ENCODE measurements around the gene CRADD. TPM values are rescaled to one million over a fixed set of nuclear protein-coding genes. Genes with fewer than 3 reads are reported as not detected.

CRADD gene
- total RNA-seq, 1 donor from 2014 or later = 10.3 TPM

- no peak overlapping the region for H3K4me3 ChIP-seq (ENCODE audit: low read depth, low read length)
- no peak for DNase-seq (ENCODE audit: low read depth)
- TF ChIP-seq CTCF (conservative IDR thresholded peaks at IDR 0.05; ENCODE audit: low read depth, low read length) = no peak
Measured at GRCh38 chr12:93746572-93747168, 69.5 kb downstream of the CRADD start.

DNA sequence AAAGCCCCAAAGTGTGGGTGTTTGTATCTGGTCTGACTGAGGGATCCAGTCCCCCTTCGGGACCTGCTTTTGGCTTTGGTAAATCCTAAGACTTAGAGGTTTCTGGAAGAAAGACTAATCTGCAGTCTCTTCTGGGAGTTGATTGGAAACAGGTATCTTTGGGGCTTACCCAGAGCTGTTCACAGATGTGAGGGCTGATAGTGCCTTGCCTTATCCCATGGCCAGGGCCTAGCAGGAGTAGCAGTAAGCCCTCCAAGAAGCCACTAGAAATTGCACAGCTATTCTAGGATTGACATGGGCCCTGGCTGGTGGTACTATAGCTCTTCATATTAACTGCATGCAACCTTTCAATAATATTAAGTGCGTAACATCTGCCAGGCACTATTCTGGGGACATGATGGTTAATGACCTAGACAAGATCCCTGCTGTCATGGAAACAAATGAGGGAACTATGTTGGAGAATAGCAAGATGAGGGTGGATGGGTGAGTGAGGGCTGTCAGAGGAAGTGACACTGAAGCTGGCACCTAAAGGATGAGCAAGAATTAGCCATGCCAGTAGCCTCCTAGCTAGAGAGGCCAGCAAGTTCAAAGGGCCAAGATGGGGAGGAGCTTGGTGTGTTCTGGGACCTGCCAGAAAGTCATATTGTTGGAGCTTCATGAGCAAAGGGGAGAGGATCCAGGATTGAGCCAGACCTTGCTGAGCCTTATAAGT, 71.7 kb downstream of the CRADD start:
- H3K4me3 ChIP-seq (ENCODE audit: low read depth, low read length) = no peak overlapping the region
- no peak for TF ChIP-seq CTCF (conservative IDR thresholded peaks at IDR 0.05; ENCODE audit: low read depth, low read length)
- DNase-seq (ENCODE audit: low read depth) = no peak

- DNase-seq (ENCODE audit: low read depth) = no peak
- H3K4me3 ChIP-seq (ENCODE audit: low read depth, low read length) = no peak overlapping the region
- TF ChIP-seq CTCF (conservative IDR thresholded peaks at IDR 0.05; ENCODE audit: low read depth, low read length) = no peak
Measured at GRCh38 chr12:93749515-93749914, 72.3 kb downstream of the CRADD start.

DNA sequence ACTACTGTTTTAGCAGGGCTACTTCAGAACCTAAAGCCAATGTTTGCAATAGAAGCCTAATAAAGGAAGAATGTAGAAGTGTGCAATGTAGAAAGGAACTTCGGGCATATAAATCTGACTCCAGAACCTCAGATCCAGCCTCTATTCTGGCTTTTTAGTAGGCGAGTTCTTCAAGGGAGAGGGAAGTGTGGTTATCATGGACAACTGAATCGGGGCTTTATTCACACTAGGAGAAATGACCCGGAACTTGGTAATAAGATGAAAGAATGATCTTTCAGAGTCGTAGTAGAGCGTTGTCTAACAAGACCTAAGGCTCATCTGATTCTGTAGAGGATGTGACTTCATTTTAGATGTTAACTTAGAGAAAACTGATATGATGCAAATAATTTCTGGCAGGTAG, 72.9 kb downstream of the CRADD start:
- DNase-seq (ENCODE audit: low read depth) = no peak

GRCh38 chr12:93751864-93752610, 74.9 kb downstream of the CRADD start:
- no peak for DNase-seq (ENCODE audit: low read depth)
- no peak overlapping the region for H3K4me3 ChIP-seq (ENCODE audit: low read depth, low read length)
- no peak for TF ChIP-seq CTCF (conservative IDR thresholded peaks at IDR 0.05; ENCODE audit: low read depth, low read length)

More for the DNA sequence above, 72.9 kb downstream of the CRADD start:
- no peak overlapping the region for H3K4me3 ChIP-seq (ENCODE audit: low read depth, low read length)
- TF ChIP-seq CTCF (conservative IDR thresholded peaks at IDR 0.05; ENCODE audit: low read depth, low read length) = no peak

GRCh38 chr12:93753285-93753684, 76.1 kb downstream of the CRADD start:
- no peak for TF ChIP-seq CTCF (conservative IDR thresholded peaks at IDR 0.05; ENCODE audit: low read depth, low read length)
- DNase-seq (ENCODE audit: low read depth) = no peak
- no peak overlapping the region for H3K4me3 ChIP-seq (ENCODE audit: low read depth, low read length)

Measured in epithelial cell of proximal tubule (primary cell).